Lung (tissue), 12 donors: ENCODE results near the gene GMPR2. TPM values are rescaled to one million over a fixed set of nuclear protein-coding genes. Genes with fewer than 3 reads are reported as not detected.

ENCODE experiments used
- ATAC-seq: fragments of 200-7000 bp; cut with Tn5 transposase; one replicate; pipeline ENCODE4 v1.9.1; 2020; ENCODE audit warnings: moderate number of reproducible peaks; ENCODE audit not compliant: insufficient read depth, low FRiP score
- DNase-seq, 3 donors: peaks; one replicate each; pipeline ENCODE4 v3.0.0-alpha.2; 2013 to 2017
- H3K27ac ChIP-seq, 2 donors: one replicate each; pipeline ENCODE4 v1.5.1; 2013; ENCODE audit warnings: mild to moderate bottlenecking in 2 of 2, moderate library complexity in 2 of 2, control low read depth in 1 of 2, inconsistent platforms in 1 of 2, low read depth in 1 of 2, low read length in 1 of 2
- H3K27me3 ChIP-seq, 3 donors: one replicate each; pipeline ENCODE4 v1.5.1; 2013; ENCODE audit warnings: low read length in 2 of 3; ENCODE audit not compliant: control insufficient read depth in 3 of 3, insufficient read depth in 3 of 3
- H3K36me3 ChIP-seq, 4 donors: one replicate each; pipeline ENCODE4 v1.5.1; 2013; ENCODE audit warnings: low read length in 4 of 4, mild to moderate bottlenecking in 1 of 4, moderate library complexity in 1 of 4; ENCODE audit not compliant: control insufficient read depth in 4 of 4, insufficient read depth in 4 of 4
- H3K4me1 ChIP-seq, 5 donors: one replicate each; pipeline ENCODE4 v1.5.1; 2013; ENCODE audit warnings: low read length in 5 of 5, mild to moderate bottlenecking in 2 of 5, moderate library complexity in 1 of 5; ENCODE audit not compliant: control insufficient read depth in 5 of 5, insufficient read depth in 5 of 5
- H3K4me3 ChIP-seq: one replicate; pipeline ENCODE4 v1.5.1; 2013; ENCODE audit warnings: mild to moderate bottlenecking, control low read depth, moderate library complexity
- H3K9ac ChIP-seq, 2 donors: one replicate each; pipeline ENCODE4 v1.5.1; 2013; ENCODE audit warnings: low read length in 2 of 2, control low read depth in 1 of 2; ENCODE audit not compliant: insufficient read depth in 1 of 2
- H3K9me3 ChIP-seq, 4 donors: one replicate each; pipeline ENCODE4 v1.5.1; 2013; ENCODE audit warnings: low read length in 3 of 4, mild to moderate bottlenecking in 1 of 4, moderate library complexity in 1 of 4; ENCODE audit not compliant: control insufficient read depth in 4 of 4, insufficient read depth in 3 of 4
- WGBS, 2 donors: extraction: QIAGEN DNeasy Blood & Tissue Kit; methylation state at CpG; one replicate each; pipeline ENCODE4 v1.1.7; 2013; 5-methylcytosine and 5-hydroxymethylcytosine counted together
- polyA plus RNA-seq, 2 donors: library from polyadenylated mRNA; stranded (reverse); fragments of 200-250 nt; gene quantifications; one replicate each; pipeline ENCODE4 v1.2.1, GENCODE V29; 2013
- total RNA-seq, 2 donors: library from RNA; depleted of rRNA in 1 of 2; stranded (reverse); fragments of >200 nt in 1 of 2; gene quantifications; one replicate each; pipeline ENCODE4 v1.2.1, GENCODE V29; 2014 to 2021
- TF ChIP-seq, protein P1 (sequence below): IDR thresholded peaks from 2 replicates; pipeline ENCODE4 v1.5.1; 2012; ENCODE audit warnings: mild to moderate bottlenecking; ENCODE audit errors: control extremely low read depth, extremely low read depth
- donor health status: control.
- donor health status: control.
- donor health status: Bipolar disorder and iron deficiency.
- donor health status: healthy.
- donor health status: DM: yes; HTN: yes; CAD: no.

The GMPR2 gene
- total and polyA plus RNA-seq, 4 donors: 42.9 to 71.1 (median 63.1) TPM

DNA sequence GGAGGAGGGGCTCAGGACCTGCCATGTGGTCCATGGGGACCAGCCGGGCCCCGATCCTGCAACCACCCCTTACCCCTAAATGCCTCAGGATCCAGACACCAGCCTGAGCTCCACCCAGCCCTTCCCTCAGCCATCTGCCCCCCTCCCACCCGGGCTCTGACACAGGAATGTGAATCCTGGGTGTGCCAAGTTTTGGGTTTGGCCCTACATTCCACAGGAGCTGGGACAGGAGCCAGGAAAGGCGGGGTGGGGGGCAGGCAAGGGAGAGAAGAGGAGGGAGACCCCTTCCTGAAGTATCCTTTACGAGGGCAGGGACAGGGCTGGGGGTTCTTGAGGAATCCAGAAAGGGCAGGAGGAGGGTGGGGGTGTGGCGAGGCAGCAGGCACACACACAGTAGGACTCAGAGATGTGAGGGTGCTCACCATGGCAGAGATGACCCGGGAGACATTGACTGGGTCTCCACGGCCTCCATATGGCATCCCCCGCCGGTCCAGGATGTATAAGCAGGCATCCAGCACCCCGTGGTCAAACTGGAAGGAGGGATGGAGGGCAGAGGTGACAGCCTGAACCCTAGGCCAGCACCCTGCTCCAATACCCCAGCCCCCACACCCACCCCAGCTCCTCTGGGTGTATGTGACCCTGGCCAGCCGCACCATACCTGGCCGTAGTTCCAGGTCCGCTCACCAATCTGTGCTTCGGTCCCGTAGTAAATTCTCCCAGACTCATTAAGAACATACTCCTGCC lies 26.7 kb downstream of the GMPR2 start:
- no peaks in the 10 kb centered on the region for H3K27me3 ChIP-seq
- peaks cover 0 to 6% (median 0%) of the 10 kb centered on the region in 4 donors for H3K36me3 ChIP-seq
- no peak overlapping the region for H3K4me3 ChIP-seq
- WGBS, 2 donors: 67 to 85% methylated on average over 15 to 16 of the region's 16 CpGs
- no peaks in the 10 kb centered on the region for H3K9me3 ChIP-seq
- peak overlapping the region in 1 of 2 donors; percentile 59 for H3K27ac ChIP-seq
- TF ChIP-seq, protein P1, sequence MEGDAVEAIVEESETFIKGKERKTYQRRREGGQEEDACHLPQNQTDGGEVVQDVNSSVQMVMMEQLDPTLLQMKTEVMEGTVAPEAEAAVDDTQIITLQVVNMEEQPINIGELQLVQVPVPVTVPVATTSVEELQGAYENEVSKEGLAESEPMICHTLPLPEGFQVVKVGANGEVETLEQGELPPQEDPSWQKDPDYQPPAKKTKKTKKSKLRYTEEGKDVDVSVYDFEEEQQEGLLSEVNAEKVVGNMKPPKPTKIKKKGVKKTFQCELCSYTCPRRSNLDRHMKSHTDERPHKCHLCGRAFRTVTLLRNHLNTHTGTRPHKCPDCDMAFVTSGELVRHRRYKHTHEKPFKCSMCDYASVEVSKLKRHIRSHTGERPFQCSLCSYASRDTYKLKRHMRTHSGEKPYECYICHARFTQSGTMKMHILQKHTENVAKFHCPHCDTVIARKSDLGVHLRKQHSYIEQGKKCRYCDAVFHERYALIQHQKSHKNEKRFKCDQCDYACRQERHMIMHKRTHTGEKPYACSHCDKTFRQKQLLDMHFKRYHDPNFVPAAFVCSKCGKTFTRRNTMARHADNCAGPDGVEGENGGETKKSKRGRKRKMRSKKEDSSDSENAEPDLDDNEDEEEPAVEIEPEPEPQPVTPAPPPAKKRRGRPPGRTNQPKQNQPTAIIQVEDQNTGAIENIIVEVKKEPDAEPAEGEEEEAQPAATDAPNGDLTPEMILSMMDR: no peak
- ATAC-seq: peak; percentile 27
- peak; percentile 64 to 83 (median 79) for DNase-seq
- H3K9ac ChIP-seq: no peak overlapping the region
- H3K4me1 ChIP-seq: peaks cover 0 to 11% (median 7%) of the 10 kb centered on the region in 5 donors

GRCh38 chr14:24260026-24260779 lies 27.5 kb downstream of the GMPR2 start:
- DNase-seq: peak in 1 of 3 donors; percentile 16
- TF ChIP-seq, protein P1: no peak
- Histone ChIP-seq H3K9ac (no peak overlapping the region), H3K4me3 (no peak overlapping the region), H3K27me3 (no peaks in the 10 kb centered on the region), H3K36me3 (peaks cover 0 to 2% (median 0%) of the 10 kb centered on the region in 4 donors), H3K9me3 (no peaks in the 10 kb centered on the region), H3K4me1 (peaks cover 0 to 11% (median 7%) of the 10 kb centered on the region in 5 donors), H3K27ac (peak overlapping the region in 1 of 2 donors; percentile 22)
- ATAC-seq: no peak
- WGBS, 2 donors: 87 to 95% methylated on average over 16 of the region's 16 CpGs

GRCh38 chr14:24260780-24261157 lies 28.0 kb downstream of the GMPR2 start:
- Histone ChIP-seq H3K9me3 (no peaks in the 10 kb centered on the region), H3K36me3 (peaks cover 0 to 3% (median 0%) of the 10 kb centered on the region in 4 donors), H3K27me3 (no peaks in the 10 kb centered on the region), H3K4me1 (peaks cover 0 to 11% (median 7%) of the 10 kb centered on the region in 5 donors), H3K9ac (no peak overlapping the region), H3K4me3 (no peak overlapping the region), H3K27ac (no peak overlapping the region)
- WGBS, 2 donors: 91 to 94% methylated on average over 4 of the region's 4 CpGs
- ATAC-seq: no peak
- no peak for DNase-seq
- TF ChIP-seq, protein P1: no peak
